OCI-LY1 (cell line): ENCODE results near the gene ALDH5A1.

Experiments
- CTCF ChIP-seq: fragments of 200-600 bp; sonication (generic), shearing (Covaris generic); IDR thresholded peaks from 2 replicates; pipeline ENCODE4 v1.5.1; 2017; ENCODE audit warnings: mild to moderate bottlenecking, antibody characterized with exemption, low read length, moderate library complexity, mixed read lengths
- EZH2 ChIP-seq: fragments of 200-600 bp; sonication (generic), shearing (Covaris generic); IDR thresholded peaks from 2 replicates; pipeline ENCODE4 v1.8.0; 2017; ENCODE audit warnings: borderline replicate concordance, mixed run types, mild to moderate bottlenecking, antibody characterized with exemption, low read length, moderate library complexity, mixed read lengths

- TF ChIP-seq CTCF (peak; percentile 90), EZH2 (no peak)
These were observed 26.3 kb downstream of the ALDH5A1 start for GRCh38 chr6:24520929-24521546.
